ENCODE results near the gene EGFL6.

The EGFL6 gene, protein sequence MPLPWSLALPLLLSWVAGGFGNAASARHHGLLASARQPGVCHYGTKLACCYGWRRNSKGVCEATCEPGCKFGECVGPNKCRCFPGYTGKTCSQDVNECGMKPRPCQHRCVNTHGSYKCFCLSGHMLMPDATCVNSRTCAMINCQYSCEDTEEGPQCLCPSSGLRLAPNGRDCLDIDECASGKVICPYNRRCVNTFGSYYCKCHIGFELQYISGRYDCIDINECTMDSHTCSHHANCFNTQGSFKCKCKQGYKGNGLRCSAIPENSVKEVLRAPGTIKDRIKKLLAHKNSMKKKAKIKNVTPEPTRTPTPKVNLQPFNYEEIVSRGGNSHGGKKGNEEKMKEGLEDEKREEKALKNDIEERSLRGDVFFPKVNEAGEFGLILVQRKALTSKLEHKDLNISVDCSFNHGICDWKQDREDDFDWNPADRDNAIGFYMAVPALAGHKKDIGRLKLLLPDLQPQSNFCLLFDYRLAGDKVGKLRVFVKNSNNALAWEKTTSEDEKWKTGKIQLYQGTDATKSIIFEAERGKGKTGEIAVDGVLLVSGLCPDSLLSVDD

DNA sequence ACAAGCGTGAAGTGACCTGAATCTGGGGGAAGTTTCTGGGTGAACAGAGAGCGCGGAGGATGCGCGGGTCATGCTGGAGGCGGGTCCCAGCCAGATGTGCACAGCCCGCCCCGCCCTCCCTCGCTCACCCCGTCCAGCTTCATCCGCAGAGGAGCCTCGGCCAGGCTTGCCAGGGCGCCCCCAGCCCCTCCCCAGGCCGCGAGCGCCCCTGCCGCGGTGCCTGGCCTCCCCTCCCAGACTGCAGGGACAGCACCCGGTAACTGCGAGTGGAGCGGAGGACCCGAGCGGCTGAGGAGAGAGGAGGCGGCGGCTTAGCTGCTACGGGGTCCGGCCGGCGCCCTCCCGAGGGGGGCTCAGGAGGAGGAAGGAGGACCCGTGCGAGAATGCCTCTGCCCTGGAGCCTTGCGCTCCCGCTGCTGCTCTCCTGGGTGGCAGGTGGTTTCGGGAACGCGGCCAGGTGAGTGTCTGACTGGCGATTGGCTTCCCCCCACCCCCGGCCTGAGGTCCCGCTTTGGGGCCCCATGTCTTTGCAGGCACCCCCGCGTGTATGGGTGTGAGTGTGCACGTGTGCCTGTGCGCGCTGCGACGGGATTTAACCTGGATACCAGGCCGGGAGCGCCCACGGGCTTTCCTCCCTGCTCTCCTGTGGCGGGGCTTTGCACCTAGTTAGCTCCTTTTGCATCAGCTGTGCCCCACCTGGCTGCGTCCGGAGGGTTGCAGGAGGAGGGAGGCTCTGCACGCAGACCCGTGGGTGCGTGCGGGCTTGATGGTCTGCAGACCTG, at the start of gene EGFL6:
EGFL6 (plus strand) TSS at position 123 of the 782 bp plus-strand sequence; CDS start at position 384, 261 bp downstream.
- Histone ChIP-seq H3K36me3 (ENCODE audit: insufficient read depth, insufficient read length, low read length) (no peaks in the 10 kb centered on the region), H3K27me3 (ENCODE audit: insufficient read depth, insufficient read length) (peaks cover 62% of the 10 kb centered on the region), H3K9me3 (ENCODE audit: insufficient read depth, low read length) (no peaks in the 10 kb centered on the region), H3K4me3 (ENCODE audit: insufficient read length, low read depth) (peak within 1 kb of the TSS; percentile 53), H3K9ac (ENCODE audit: insufficient read length, low read depth) (peak within 1 kb of the TSS; percentile 42), H3K4me1 (ENCODE audit: insufficient read depth, insufficient read length) (peaks cover 5% of the 10 kb centered on the region)
- no peak for DNase-seq (ENCODE audit: low read depth, low spot score)
- TF ChIP-seq YY1 (IDR thresholded peaks at IDR 0.05; ENCODE audit: insufficient read depth, insufficient read length) (no peak), SUZ12 (IDR thresholded peaks at IDR 0.05; ENCODE audit: extremely low read depth, insufficient read depth, insufficient read length) (no peak), ZNF274 (IDR thresholded peaks at IDR 0.05; ENCODE audit: low read depth, low read length) (no peak)

DNA sequence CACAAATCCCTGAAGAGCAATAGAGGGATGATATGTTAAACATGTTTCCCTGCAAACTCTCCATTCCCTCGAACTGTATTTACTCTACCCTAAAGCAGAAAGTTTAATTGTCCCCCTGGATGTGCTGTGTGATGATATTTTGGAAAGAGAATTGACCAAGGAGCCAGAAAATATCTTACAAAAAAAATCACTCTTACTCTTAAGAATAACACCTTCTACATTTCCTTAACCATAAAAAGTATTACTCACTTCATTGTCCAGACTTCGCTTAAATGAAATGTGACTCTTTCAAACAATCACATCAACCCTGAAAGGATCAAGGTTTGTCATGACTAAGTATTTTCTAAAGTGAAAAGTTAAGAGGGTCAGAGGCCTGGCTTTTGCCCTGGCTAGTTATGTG, 49.0 kb upstream of the EGFL6 start:
- Histone ChIP-seq H3K9ac (ENCODE audit: insufficient read length, low read depth) (no peak overlapping the region), H3K4me3 (ENCODE audit: insufficient read length, low read depth) (no peak overlapping the region), H3K27me3 (ENCODE audit: insufficient read depth, insufficient read length) (no peaks in the 10 kb centered on the region), H3K36me3 (ENCODE audit: insufficient read depth, insufficient read length, low read length) (no peaks in the 10 kb centered on the region), H3K4me1 (ENCODE audit: insufficient read depth, insufficient read length) (no peaks in the 10 kb centered on the region), H3K9me3 (ENCODE audit: insufficient read depth, low read length) (no peaks in the 10 kb centered on the region)
- DNase-seq (ENCODE audit: low read depth, low spot score): no peak
- TF ChIP-seq YY1 (IDR thresholded peaks at IDR 0.05; ENCODE audit: insufficient read depth, insufficient read length) (no peak), ZNF274 (IDR thresholded peaks at IDR 0.05; ENCODE audit: low read depth, low read length) (no peak), SUZ12 (IDR thresholded peaks at IDR 0.05; ENCODE audit: extremely low read depth, insufficient read depth, insufficient read length) (no peak)

DNA sequence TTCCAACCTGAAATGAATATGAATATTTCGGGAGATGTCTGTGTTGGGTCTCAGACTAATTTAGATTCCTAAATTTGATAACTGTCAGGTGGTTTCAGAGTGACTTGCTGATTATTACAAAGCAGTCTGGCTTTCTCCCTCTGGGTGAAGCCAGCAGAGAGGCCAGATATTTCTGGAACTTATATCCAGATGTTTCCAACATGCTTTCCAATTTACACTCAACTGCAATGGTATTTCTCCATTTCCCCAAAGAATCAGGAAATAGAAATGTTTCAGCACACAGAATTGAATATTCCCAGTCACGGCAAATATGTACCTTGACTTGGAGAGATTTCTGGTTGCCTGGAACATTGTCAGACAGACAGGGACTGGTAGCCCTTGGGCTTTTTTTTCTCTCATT, 48.5 kb upstream of the EGFL6 start:
- TF ChIP-seq ZNF274 (IDR thresholded peaks at IDR 0.05; ENCODE audit: low read depth, low read length) (no peak), SUZ12 (IDR thresholded peaks at IDR 0.05; ENCODE audit: extremely low read depth, insufficient read depth, insufficient read length) (no peak), YY1 (IDR thresholded peaks at IDR 0.05; ENCODE audit: insufficient read depth, insufficient read length) (no peak)
- no peaks in the 10 kb centered on the region for H3K27me3 ChIP-seq (ENCODE audit: insufficient read depth, insufficient read length)

DNA sequence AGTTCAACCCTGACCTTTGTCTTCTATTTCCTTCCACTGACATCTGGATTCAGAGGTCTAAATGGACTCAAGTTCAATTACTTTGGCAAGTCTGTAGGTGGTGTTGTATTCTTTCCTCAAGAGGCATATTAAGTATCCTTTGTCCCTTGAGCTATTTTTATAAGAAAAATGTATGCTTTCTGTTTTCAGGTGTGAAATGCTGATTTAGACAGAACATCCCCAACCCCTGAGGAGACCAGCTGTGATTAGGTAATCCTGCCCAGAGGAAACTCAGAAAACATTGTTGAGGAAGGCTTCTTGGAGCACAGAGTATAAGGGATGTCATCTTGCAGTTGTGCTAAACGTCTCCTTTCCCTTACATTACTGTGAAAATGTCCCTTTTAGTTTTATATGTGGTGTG, 46.6 kb upstream of the EGFL6 start:
- H3K36me3 ChIP-seq (ENCODE audit: insufficient read depth, insufficient read length, low read length): no peaks in the 10 kb centered on the region
- no peak overlapping the region for H3K4me3 ChIP-seq (ENCODE audit: insufficient read length, low read depth)
- no peak for TF ChIP-seq SUZ12 (IDR thresholded peaks at IDR 0.05; ENCODE audit: extremely low read depth, insufficient read depth, insufficient read length)
- TF ChIP-seq ZNF274 (IDR thresholded peaks at IDR 0.05; ENCODE audit: low read depth, low read length): no peak
- TF ChIP-seq YY1 (IDR thresholded peaks at IDR 0.05; ENCODE audit: insufficient read depth, insufficient read length): no peak
- H3K27me3 ChIP-seq (ENCODE audit: insufficient read depth, insufficient read length): no peaks in the 10 kb centered on the region
- no peak overlapping the region for H3K9ac ChIP-seq (ENCODE audit: insufficient read length, low read depth)
- H3K4me1 ChIP-seq (ENCODE audit: insufficient read depth, insufficient read length): no peaks in the 10 kb centered on the region
- H3K9me3 ChIP-seq (ENCODE audit: insufficient read depth, low read length): no peaks in the 10 kb centered on the region
- no peak for DNase-seq (ENCODE audit: low read depth, low spot score)

More for the DNA sequence above, 48.5 kb upstream of the EGFL6 start:
- H3K9ac ChIP-seq (ENCODE audit: insufficient read length, low read depth): no peak overlapping the region
- H3K36me3 ChIP-seq (ENCODE audit: insufficient read depth, insufficient read length, low read length): no peaks in the 10 kb centered on the region
- no peak overlapping the region for H3K4me3 ChIP-seq (ENCODE audit: insufficient read length, low read depth)
- no peaks in the 10 kb centered on the region for H3K9me3 ChIP-seq (ENCODE audit: insufficient read depth, low read length)
- DNase-seq (ENCODE audit: low read depth, low spot score): no peak
- H3K4me1 ChIP-seq (ENCODE audit: insufficient read depth, insufficient read length): no peaks in the 10 kb centered on the region

DNA sequence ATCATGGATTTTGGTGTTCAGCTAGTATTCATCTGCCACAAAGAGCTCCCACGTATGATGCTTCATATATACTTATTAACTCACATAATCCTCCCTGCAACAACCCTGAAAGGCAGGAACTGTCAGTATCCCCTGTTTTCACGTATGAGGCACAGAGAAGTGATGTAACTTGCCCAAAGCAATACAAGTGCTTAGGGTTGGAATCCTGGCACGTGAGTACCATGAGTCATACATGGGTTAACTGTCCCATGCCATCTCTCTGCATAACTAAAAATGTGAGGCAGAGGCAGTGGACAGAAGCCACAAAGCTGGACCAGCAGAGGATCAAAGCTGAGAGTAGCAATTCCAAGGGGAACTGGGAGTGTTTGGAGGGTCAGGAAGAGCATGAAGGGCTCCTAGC, 35.7 kb upstream of the EGFL6 start:
- TF ChIP-seq YY1 (IDR thresholded peaks at IDR 0.05; ENCODE audit: insufficient read depth, insufficient read length) (no peak), SUZ12 (IDR thresholded peaks at IDR 0.05; ENCODE audit: extremely low read depth, insufficient read depth, insufficient read length) (no peak), ZNF274 (IDR thresholded peaks at IDR 0.05; ENCODE audit: low read depth, low read length) (no peak)
- H3K36me3 ChIP-seq (ENCODE audit: insufficient read depth, insufficient read length, low read length): no peaks in the 10 kb centered on the region
- H3K9ac ChIP-seq (ENCODE audit: insufficient read length, low read depth): no peak overlapping the region
- DNase-seq (ENCODE audit: low read depth, low spot score): no peak
- no peak overlapping the region for H3K4me3 ChIP-seq (ENCODE audit: insufficient read length, low read depth)
- no peaks in the 10 kb centered on the region for H3K4me1 ChIP-seq (ENCODE audit: insufficient read depth, insufficient read length)
- no peaks in the 10 kb centered on the region for H3K9me3 ChIP-seq (ENCODE audit: insufficient read depth, low read length)
- H3K27me3 ChIP-seq (ENCODE audit: insufficient read depth, insufficient read length): no peaks in the 10 kb centered on the region

DNA sequence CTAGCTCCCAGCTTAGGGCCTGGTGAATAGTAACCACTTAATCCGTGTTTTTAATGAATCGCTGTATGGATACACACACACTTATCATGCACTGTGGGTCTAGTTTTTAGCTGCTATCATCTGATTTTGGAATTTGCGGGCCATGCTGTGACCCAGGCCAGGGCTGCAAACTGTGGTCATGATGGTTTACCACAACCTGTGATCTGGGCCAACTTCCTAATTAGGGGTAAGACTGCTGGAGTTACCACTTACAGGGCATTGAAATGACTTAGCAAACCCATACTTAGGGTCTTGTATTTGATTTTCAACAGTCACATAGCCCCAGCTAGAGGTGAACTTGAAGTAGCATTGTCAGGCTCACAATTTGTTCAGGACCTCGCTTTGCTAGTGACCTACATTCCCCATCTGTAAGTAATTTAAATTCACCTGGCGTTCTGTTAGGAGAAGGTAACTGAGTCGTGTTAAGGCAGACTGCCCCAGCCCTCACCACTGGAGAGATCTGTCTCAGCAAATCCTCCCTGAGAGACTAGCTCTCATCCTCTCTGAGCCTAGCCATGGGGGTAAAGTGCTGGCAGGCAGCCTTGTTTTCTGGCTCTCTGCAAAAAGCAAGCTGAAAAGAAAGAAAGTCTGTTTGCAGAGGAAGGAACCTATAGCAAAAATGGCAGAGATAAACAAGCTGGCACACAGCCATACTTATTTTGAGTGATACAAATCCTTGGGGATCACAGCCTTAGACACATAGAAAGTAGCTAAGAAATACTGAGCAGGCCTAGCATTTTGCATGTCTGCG, 33.8 kb upstream of the EGFL6 start:
- Histone ChIP-seq H3K4me1 (ENCODE audit: insufficient read depth, insufficient read length) (no peaks in the 10 kb centered on the region), H3K4me3 (ENCODE audit: insufficient read length, low read depth) (no peak overlapping the region), H3K9ac (ENCODE audit: insufficient read length, low read depth) (no peak overlapping the region), H3K27me3 (ENCODE audit: insufficient read depth, insufficient read length) (no peaks in the 10 kb centered on the region), H3K36me3 (ENCODE audit: insufficient read depth, insufficient read length, low read length) (no peaks in the 10 kb centered on the region), H3K9me3 (ENCODE audit: insufficient read depth, low read length) (no peaks in the 10 kb centered on the region)
- TF ChIP-seq ZNF274 (IDR thresholded peaks at IDR 0.05; ENCODE audit: low read depth, low read length) (no peak), SUZ12 (IDR thresholded peaks at IDR 0.05; ENCODE audit: extremely low read depth, insufficient read depth, insufficient read length) (no peak), YY1 (IDR thresholded peaks at IDR 0.05; ENCODE audit: insufficient read depth, insufficient read length) (no peak)
- DNase-seq (ENCODE audit: low read depth, low spot score): no peak
